NCI-H510A treated with DMSO at 0.1 percent for 48 hours (cell line): ENCODE data around the gene LHFPL4.
"Not testable (repeated sequence)": the region's sequence is repeated elsewhere in the genome, so short reads cannot be mapped to it uniquely, and the experiment has no call there.

Source experiments
- DNase-seq: peaks from one replicate; lab custom pipeline; 2025; lab: John Stamatoyannopoulos, UW

LHFPL4 gene

GRCh38 chr3:9536212-9536611 is 17.4 kb downstream of the LHFPL4 start:
- no peak for DNase-seq

- no peak for DNase-seq
These were observed 19.2 kb downstream of the LHFPL4 start for GRCh38 chr3:9534429-9534828.

- no peak for DNase-seq
These were observed 28.5 kb downstream of the LHFPL4 start for GRCh38 chr3:9525078-9525477.

GRCh38 chr3:9514956-9515355 is 38.7 kb downstream of the LHFPL4 start:
- no peak for DNase-seq

- no peak for DNase-seq
These were observed 39.3 kb downstream of the LHFPL4 start for GRCh38 chr3:9514306-9514705.

GRCh38 chr3:9512456-9513045 is 41.1 kb downstream of the LHFPL4 start:
- DNase-seq = no peak

GRCh38 chr3:9508781-9509180 is 44.8 kb downstream of the LHFPL4 start:
- no peak for DNase-seq

- DNase-seq = no peak
These were observed 45.7 kb downstream of the LHFPL4 start for GRCh38 chr3:9507586-9508578.

GRCh38 chr3:9503283-9503682 is 50.3 kb downstream of the LHFPL4 start:
- peak; percentile 63 for DNase-seq

GRCh38 chr3:9501226-9501625 is 52.4 kb downstream of the LHFPL4 start:
- no peak for DNase-seq

- DNase-seq = no peak
These were observed 53.2 kb downstream of the LHFPL4 start for GRCh38 chr3:9500108-9501050.

- no peak for DNase-seq
These were observed 54.0 kb downstream of the LHFPL4 start for GRCh38 chr3:9499455-9500107.

- no peak for DNase-seq
These were observed 54.8 kb downstream of the LHFPL4 start for GRCh38 chr3:9498781-9499180.

GRCh38 chr3:9497821-9498565 is 55.6 kb downstream of the LHFPL4 start:
- no peak for DNase-seq

- no peak for DNase-seq
These were observed 56.7 kb downstream of the LHFPL4 start for GRCh38 chr3:9496893-9497292.

- not testable (repeated sequence) for DNase-seq
These were observed 59.6 kb downstream of the LHFPL4 start for GRCh38 chr3:9494036-9494435.

- DNase-seq = no peak
These were observed 62.1 kb downstream of the LHFPL4 start for GRCh38 chr3:9491506-9491905.

- no peak for DNase-seq
These were observed 68.4 kb downstream of the LHFPL4 start for GRCh38 chr3:9485248-9485647.

- no peak for DNase-seq
These were observed 73.4 kb downstream of the LHFPL4 start for GRCh38 chr3:9480265-9480664.

- DNase-seq = no peak
These were observed 76.7 kb downstream of the LHFPL4 start for GRCh38 chr3:9476935-9477334.

GRCh38 chr3:9474482-9474881 is 79.1 kb downstream of the LHFPL4 start:
- DNase-seq = no peak
